ENCODE results near the gene PRKG1.

DNA sequence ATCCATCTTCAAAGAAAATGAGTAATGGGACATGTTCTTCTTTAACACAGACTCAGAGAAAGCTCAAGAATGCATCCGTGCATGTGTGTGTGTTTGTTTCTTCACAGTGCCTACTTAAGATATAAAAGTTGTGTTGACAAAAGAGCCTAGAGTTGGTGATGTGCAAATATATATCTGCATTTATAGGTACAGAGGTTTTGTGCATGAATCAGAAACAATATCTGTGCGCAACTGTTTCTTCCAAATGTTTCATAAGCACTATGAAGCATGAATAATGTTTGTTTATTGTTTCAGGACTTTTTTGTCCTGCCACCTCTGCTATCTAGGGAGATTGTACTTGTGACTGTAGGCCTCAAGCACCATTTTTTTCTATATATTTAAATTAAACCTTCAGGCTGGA lies 395.4 kb downstream of the PRKG1 start:
- TF ChIP-seq, protein P1, sequence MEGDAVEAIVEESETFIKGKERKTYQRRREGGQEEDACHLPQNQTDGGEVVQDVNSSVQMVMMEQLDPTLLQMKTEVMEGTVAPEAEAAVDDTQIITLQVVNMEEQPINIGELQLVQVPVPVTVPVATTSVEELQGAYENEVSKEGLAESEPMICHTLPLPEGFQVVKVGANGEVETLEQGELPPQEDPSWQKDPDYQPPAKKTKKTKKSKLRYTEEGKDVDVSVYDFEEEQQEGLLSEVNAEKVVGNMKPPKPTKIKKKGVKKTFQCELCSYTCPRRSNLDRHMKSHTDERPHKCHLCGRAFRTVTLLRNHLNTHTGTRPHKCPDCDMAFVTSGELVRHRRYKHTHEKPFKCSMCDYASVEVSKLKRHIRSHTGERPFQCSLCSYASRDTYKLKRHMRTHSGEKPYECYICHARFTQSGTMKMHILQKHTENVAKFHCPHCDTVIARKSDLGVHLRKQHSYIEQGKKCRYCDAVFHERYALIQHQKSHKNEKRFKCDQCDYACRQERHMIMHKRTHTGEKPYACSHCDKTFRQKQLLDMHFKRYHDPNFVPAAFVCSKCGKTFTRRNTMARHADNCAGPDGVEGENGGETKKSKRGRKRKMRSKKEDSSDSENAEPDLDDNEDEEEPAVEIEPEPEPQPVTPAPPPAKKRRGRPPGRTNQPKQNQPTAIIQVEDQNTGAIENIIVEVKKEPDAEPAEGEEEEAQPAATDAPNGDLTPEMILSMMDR (IDR thresholded peaks at IDR 0.05; ENCODE audit: borderline replicate concordance, extremely low read depth, low read length, poor library complexity, severe bottlenecking), result no peak
- TF ChIP-seq EZH2 (IDR thresholded peaks at IDR 0.05; ENCODE audit: borderline replicate concordance, low read depth, low read length, severe bottlenecking), result no peak
